HG03139 (cell line): Measurements from ENCODE around the gene DSCAM.

Source experiments
- ATAC-seq: cut with Tn5 transposase; IDR thresholded peaks from one replicate; pipeline ENCODE4 v1.9.1; 2021; ENCODE audit not compliant: unreplicated experiment

The DSCAM gene

GRCh38 chr21:39965026-39965425 lies 881.9 kb downstream of the DSCAM start:
- no peak for ATAC-seq

- ATAC-seq: no peak
Observed at GRCh38 chr21:39961251-39961650, 885.7 kb downstream of the DSCAM start.
